ENCODE data around the gene SYNPO2L. TPM values are rescaled to one million over a fixed set of nuclear protein-coding genes. Genes with fewer than 3 reads are reported as not detected.
"Not testable (repeated sequence)": the region's sequence is repeated elsewhere in the genome, so short reads cannot be mapped to it uniquely, and the experiment has no call there.

SYNPO2L gene, protein sequence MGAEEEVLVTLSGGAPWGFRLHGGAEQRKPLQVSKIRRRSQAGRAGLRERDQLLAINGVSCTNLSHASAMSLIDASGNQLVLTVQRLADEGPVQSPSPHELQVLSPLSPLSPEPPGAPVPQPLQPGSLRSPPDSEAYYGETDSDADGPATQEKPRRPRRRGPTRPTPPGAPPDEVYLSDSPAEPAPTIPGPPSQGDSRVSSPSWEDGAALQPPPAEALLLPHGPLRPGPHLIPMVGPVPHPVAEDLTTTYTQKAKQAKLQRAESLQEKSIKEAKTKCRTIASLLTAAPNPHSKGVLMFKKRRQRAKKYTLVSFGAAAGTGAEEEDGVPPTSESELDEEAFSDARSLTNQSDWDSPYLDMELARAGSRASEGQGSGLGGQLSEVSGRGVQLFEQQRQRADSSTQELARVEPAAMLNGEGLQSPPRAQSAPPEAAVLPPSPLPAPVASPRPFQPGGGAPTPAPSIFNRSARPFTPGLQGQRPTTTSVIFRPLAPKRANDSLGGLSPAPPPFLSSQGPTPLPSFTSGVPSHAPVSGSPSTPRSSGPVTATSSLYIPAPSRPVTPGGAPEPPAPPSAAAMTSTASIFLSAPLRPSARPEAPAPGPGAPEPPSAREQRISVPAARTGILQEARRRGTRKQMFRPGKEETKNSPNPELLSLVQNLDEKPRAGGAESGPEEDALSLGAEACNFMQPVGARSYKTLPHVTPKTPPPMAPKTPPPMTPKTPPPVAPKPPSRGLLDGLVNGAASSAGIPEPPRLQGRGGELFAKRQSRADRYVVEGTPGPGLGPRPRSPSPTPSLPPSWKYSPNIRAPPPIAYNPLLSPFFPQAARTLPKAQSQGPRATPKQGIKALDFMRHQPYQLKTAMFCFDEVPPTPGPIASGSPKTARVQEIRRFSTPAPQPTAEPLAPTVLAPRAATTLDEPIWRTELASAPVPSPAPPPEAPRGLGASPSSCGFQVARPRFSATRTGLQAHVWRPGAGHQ
- total RNA-seq: 0.10 TPM

DNA sequence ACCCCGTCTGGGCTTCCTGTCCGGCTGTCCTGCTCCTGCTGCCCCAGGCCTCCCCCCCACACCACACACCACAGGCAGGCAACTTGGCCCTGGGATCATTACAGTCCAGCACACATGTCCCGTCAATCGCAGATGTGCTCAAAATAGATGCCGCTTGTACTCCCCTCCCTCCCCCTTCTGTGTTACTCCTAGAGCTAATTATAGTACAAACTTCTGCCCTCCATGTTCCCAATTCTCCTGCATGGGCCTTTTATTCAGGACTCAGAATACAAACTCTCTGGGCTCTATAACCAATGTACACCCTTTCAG is at the start of gene SYNPO2L:
TSS of gene SYNPO2L (minus strand) at position 40 of the 309 bp plus-strand sequence. CDS start 107 bp downstream, outside the sequence.
- H3K27me3 ChIP-seq (ENCODE audit: insufficient read depth, low read length): no peaks in the 10 kb centered on the region
- no peaks in the 10 kb centered on the region for H3K9me3 ChIP-seq (ENCODE audit: low read depth, low read length)
- no peak within 1 kb of the TSS for H3K4me3 ChIP-seq (ENCODE audit: low read length)
- no peaks in the 10 kb centered on the region for H3K4me1 ChIP-seq (ENCODE audit: insufficient read depth, low read length)

DNA sequence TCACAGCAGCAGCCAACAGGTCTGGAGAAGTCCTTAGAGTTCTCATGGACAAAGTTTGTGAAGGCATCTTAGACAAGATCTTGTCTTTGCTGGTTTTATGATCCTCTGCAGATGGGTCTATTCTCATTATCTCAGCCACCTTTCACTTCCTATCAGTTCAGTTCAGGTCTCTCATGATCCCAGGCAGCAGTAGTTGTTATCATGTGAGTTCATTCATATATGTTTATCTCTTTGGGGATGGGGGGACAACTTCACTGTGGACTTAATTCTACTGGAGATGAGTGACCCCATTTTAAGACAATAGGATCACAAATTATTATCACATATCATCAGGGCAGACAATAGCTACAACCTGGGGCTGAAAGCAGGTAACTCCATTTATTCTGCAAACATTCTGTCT is 48.1 kb upstream of the SYNPO2L start:
- not testable (repeated sequence) for H3K27me3 ChIP-seq (ENCODE audit: insufficient read depth, low read length); H3K4me1 ChIP-seq (ENCODE audit: insufficient read depth, low read length); H3K9me3 ChIP-seq (ENCODE audit: low read depth, low read length); H3K4me3 ChIP-seq (ENCODE audit: low read length)

DNA sequence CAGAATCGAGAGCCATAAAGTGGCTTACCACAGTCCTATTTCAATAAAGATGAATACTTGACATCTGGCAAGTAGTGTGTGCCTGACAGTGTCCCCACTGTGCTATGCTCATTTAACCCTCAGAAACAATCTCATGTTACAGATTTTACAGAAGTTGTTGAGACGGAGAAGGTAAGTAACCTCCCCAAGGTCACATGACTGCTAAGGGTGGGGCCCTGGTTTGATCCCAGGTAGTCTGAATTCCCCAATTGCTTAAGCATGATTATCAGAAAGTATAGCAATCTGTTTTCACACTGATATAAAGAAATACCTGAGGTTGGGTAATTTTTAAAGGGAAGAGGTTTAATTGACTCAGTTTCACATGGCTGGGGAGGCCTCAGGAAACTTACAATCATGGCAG is 43.0 kb upstream of the SYNPO2L start:
- H3K9me3 ChIP-seq (ENCODE audit: low read depth, low read length); H3K4me1 ChIP-seq (ENCODE audit: insufficient read depth, low read length); H3K4me3 ChIP-seq (ENCODE audit: low read length); H3K27me3 ChIP-seq (ENCODE audit: insufficient read depth, low read length): not testable (repeated sequence)

DNA sequence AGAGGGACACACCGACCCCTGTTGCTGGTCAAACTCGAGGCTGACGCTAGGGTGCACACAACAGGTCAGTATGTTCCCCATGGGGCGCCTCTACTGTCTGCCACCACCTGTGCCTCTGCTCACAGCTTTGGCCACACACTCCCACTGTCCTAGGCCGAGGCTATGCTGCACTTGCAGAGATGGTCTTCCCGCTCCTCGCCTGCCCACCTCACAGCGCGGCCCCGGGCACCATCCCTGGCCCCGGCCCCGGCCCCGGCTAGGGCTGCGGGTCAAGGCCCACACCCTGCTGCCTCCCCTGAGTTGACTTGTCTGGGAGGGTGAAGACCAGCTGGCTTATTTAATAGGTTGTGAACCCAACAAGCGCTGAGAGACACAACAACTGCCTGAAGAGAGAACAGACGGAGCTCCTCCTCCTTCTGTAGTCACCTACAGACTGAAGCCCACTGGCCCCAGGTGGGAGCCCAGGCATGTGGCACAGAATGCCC is 41.9 kb upstream of the SYNPO2L start, which contains the start of gene AGAP5:
TSS of gene AGAP5 (minus strand) at position 435 of the 485 bp plus-strand sequence. CDS start at position 81, 354 bp downstream.
- H3K4me3 ChIP-seq (ENCODE audit: low read length); H3K9me3 ChIP-seq (ENCODE audit: low read depth, low read length); H3K4me1 ChIP-seq (ENCODE audit: insufficient read depth, low read length): not testable (repeated sequence)

DNA sequence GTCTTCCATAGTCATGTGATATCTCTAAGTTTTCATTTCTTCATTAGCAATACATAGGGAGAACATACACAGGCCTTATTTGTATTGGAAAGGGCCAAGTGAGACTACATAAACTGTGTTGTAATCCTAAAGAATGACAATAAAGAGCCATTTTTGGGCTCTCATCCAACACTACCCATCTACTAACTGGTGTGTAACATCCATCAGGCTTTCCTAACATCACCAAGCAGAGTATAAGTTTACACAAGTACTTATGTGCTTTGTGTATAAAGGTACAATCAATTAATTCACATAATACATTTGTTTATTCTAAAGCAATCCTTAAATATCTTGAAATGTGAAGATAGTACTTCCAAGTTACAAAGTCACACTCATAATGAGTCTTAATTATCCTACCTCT is 39.5 kb upstream of the SYNPO2L start:
- H3K9me3 ChIP-seq (ENCODE audit: low read depth, low read length); H3K27me3 ChIP-seq (ENCODE audit: insufficient read depth, low read length); H3K4me3 ChIP-seq (ENCODE audit: low read length); H3K4me1 ChIP-seq (ENCODE audit: insufficient read depth, low read length): not testable (repeated sequence)

More for the DNA sequence above, 41.9 kb upstream of the SYNPO2L start, which contains the start of gene AGAP5:
- H3K27me3 ChIP-seq (ENCODE audit: insufficient read depth, low read length): not testable (repeated sequence)

DNA sequence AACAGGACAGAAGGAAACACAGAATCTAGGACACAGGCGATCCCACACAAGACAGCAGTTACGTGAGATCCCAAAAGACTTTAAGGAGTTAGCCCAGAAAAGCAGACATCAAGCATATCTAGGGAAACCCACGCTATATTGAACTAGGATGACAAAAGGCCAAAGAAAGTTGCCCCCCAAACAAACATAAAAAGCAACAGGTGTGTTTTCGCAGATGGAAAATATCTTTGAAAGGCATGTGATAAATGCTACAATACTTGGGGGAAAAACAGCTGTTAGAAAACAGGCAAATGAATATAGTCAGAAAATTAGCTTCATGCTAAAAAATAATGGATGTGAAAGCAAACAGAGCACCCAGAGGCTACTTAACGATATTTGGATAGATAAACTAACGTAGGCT is 34.9 kb upstream of the SYNPO2L start:
- H3K27me3 ChIP-seq (ENCODE audit: insufficient read depth, low read length); H3K4me3 ChIP-seq (ENCODE audit: low read length); H3K4me1 ChIP-seq (ENCODE audit: insufficient read depth, low read length); H3K9me3 ChIP-seq (ENCODE audit: low read depth, low read length): not testable (repeated sequence)

DNA sequence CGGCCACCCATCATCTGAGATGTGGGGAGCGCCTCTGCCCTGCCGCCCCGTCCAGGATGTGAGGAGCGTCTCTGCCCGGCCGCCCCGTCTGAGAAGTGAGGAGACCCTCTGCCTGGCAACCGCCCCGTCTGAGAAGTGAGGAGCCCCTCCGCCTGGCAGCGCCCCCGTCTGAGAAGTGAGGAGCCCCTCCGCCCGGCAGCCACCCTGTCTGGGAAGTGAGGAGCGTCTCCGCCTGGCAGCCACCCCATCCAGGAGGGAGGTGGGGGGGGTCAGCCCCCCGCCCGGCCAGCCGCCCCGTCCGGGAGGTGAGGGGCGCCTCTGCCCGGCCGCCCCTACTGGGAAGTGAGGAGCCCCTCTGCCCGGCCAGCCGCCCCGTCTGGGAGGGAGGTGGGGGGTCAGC is 33.8 kb upstream of the SYNPO2L start:
- H3K4me1 ChIP-seq (ENCODE audit: insufficient read depth, low read length); H3K4me3 ChIP-seq (ENCODE audit: low read length); H3K27me3 ChIP-seq (ENCODE audit: insufficient read depth, low read length); H3K9me3 ChIP-seq (ENCODE audit: low read depth, low read length): not testable (repeated sequence)

DNA sequence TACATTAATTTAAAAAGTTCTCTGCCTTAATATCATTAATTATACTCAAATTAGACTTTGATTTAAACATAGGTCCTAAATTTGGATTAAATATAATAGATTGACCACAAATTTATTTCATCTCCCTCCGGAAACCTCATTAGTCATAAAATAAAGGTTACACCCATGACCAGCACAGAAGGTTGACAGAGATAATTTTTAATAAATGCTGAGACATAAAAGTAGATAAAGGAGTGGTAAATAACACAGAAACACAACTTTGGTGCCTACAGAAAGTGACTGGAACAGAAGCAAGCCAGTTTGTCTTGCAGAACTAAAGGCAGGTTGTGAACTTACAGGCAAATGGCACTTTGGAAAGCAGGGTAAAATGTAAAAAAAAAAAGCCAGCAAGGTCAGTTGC is 31.8 kb upstream of the SYNPO2L start:
- H3K4me1 ChIP-seq (ENCODE audit: insufficient read depth, low read length); H3K9me3 ChIP-seq (ENCODE audit: low read depth, low read length); H3K4me3 ChIP-seq (ENCODE audit: low read length); H3K27me3 ChIP-seq (ENCODE audit: insufficient read depth, low read length): not testable (repeated sequence)

DNA sequence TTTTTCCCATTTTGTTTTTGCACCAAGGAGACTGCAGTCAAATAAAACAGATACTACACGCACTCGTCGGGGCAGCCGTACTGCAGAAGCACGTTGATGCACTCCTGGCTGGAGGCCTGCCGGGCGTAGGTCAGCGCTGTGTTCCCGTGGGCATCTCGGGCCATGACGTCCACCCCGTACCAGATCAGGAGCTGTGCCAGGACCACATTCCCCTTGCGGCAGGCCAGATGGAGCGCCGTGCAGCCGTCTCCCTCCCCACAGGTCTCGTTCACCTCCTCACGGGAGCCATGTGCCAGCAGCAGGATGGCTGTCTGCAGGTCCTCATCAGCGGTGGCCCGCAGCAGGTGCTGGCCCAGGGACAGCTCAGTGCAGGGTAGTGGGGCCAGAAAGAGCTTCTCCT is 18.7 kb upstream of the SYNPO2L start:
- H3K4me1 ChIP-seq (ENCODE audit: insufficient read depth, low read length); H3K4me3 ChIP-seq (ENCODE audit: low read length); H3K9me3 ChIP-seq (ENCODE audit: low read depth, low read length); H3K27me3 ChIP-seq (ENCODE audit: insufficient read depth, low read length): not testable (repeated sequence)

DNA sequence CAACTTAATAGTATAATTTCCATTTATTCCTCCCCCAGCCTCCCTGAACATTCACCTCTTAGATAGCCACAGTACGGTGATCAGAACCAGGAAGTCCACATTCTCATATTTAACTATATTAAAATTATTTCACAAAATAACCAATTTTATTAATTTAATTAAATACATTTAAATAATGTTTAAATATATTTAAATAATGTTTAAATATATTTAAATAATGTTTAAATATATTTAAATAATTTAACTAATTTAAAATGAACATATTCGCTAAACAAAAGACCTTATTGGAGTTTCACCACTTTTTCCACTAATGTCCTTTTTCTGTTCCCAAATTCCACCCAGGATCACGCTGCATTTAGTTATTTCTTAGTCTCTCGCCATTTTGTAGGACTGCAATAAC is 12.5 kb upstream of the SYNPO2L start:
- not testable (repeated sequence) for H3K4me3 ChIP-seq (ENCODE audit: low read length); H3K27me3 ChIP-seq (ENCODE audit: insufficient read depth, low read length); H3K9me3 ChIP-seq (ENCODE audit: low read depth, low read length); H3K4me1 ChIP-seq (ENCODE audit: insufficient read depth, low read length)

DNA sequence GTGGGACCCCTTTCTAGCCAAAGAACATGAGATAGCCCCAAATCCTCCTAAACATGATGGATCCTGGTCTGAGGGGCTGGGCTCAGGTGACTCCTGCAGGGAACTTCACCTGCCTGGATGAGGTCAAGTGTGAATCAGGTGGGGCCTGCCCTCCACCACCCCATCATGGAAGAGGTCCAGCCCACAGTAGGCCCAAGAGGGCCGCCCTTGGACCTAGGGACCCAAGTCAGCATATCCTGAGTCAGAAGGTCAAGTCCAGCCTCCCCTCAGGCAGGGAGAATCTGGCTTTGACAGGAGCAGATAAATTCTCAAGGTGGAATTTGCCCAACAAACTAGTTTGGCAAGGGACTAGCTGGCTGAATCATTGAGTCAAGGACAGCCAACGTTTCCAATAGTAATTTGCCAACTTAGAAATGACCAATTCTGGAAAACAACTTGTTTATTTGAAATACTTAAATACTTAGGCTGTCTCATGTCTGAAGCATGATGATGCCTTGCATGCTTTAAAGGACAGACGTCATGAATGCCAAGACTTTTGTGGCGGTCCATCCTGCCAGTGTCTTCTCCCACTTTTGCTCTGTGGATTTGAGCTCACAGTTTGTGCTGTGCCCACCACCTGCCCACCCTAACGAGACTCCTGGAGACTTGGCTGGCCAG is 10.5 kb upstream of the SYNPO2L start:
- not testable (repeated sequence) for H3K4me1 ChIP-seq (ENCODE audit: insufficient read depth, low read length); H3K4me3 ChIP-seq (ENCODE audit: low read length); H3K27me3 ChIP-seq (ENCODE audit: insufficient read depth, low read length); H3K9me3 ChIP-seq (ENCODE audit: low read depth, low read length)

DNA sequence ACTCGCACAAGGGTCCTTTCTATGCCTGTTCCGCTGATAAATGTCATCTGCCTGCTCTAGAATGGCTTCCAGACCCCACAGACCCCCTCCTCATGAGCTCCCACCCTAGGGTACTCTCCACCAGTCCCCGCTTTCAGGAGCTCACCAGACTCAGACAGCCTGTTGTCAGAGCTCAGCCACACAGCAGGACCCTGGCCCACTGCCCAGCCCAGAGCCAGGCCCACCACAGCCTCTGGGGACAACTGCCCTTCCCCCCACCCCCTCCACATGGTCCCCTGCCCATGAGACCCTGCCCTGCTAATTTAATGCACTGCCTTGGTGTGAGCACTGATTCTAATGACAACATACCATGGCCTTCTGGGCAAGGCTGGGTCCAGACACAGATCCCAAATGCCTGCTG is 9.8 kb upstream of the SYNPO2L start:
- H3K4me1 ChIP-seq (ENCODE audit: insufficient read depth, low read length); H3K9me3 ChIP-seq (ENCODE audit: low read depth, low read length): not testable (repeated sequence)

DNA sequence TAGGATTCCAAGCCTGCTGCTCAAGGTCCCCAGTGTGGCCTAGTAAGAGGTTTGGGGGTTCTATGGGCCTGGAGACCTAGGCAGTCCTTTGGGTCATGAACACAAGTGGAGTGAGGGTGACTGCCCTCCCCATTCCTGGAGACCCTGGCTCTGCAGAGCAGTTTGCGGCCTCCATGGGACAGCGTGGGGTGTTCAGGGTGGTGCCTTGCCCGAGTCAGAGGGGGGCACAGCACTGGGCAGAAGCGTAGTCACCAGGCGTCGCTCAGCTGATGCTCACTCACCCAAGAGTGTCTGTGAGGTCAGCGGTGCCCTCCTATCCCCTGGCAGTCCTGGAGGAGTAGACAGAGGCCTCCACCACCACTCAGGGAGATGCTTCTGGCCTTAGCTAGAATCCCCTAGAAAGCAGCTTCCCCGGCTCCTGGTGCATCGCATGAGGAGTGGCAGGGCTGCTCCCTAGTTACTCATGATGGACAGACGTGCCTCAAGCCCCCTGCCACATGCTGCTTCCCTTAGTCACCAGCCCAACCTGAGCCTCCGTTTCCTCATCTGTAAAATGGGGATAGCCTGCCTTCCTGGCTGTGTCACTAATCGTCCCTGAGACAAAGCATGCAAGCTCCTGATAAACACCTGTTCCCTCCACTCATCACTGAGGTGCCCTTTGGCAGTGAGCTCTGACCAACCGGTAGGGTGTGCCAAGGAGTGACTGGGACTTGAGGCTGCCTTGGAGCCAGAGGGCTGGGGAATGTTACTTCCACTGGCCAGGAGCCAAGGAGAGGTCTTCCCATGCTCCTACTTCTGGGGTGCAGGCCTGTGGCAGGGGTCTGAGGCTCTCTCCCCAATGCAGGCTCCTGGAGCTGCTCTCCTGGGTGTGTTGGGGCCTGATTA is 8.6 kb upstream of the SYNPO2L start:
- H3K27me3 ChIP-seq (ENCODE audit: insufficient read depth, low read length); H3K9me3 ChIP-seq (ENCODE audit: low read depth, low read length); H3K4me1 ChIP-seq (ENCODE audit: insufficient read depth, low read length); H3K4me3 ChIP-seq (ENCODE audit: low read length): not testable (repeated sequence)

More for the DNA sequence above, 9.8 kb upstream of the SYNPO2L start:
- not testable (repeated sequence) for H3K4me3 ChIP-seq (ENCODE audit: low read length); H3K27me3 ChIP-seq (ENCODE audit: insufficient read depth, low read length)

DNA sequence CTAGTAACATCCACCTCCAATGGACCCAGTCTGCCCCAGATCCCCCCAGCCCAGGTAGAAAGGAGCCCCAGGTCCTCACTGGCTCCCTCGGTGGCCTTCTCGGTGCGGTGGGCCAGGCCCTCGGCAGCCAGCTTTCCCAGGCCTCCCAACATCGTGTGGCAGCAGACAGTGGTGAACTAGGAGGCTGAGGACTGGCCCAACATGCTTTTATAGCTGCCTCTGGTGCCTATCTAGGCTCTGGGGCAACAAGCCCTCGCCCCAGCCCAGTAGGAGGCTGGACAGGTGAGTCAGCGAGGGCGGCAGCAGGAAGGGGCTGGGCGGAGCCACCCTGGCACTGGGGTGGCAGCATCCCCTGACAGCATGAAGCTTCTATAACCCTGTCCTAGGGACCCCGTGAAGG is 7.8 kb upstream of the SYNPO2L start:
- not testable (repeated sequence) for H3K4me1 ChIP-seq (ENCODE audit: insufficient read depth, low read length); H3K4me3 ChIP-seq (ENCODE audit: low read length); H3K9me3 ChIP-seq (ENCODE audit: low read depth, low read length); H3K27me3 ChIP-seq (ENCODE audit: insufficient read depth, low read length)

Measured in mononuclear cell (primary cell).